Globus pallidus (tissue), 1 donor: ENCODE results near the gene TBC1D3B.
"Not testable (repeated sequence)": the region's sequence is repeated elsewhere in the genome, so short reads cannot be mapped to it uniquely, and the experiment has no call there.

Experiments
- DNase-seq: peaks from one replicate; pipeline ENCODE4 v3.0.0-alpha.2; 2015; ENCODE audit warnings: low spot score

TBC1D3B gene

GRCh38 chr17:36176536-36176935 lies at the start of gene TBC1D3B:
Gene TBC1D3B (minus strand): TSS chr17:36176636. CDS start chr17:36175050, 1,586 bp downstream.
- not testable (repeated sequence) for DNase-seq

GRCh38 chr17:36222967-36223366 lies 46.5 kb upstream of the TBC1D3B start:
- not testable (repeated sequence) for DNase-seq

GRCh38 chr17:36221581-36222100 lies 45.2 kb upstream of the TBC1D3B start:
- not testable (repeated sequence) for DNase-seq

GRCh38 chr17:36220737-36221580 lies 44.5 kb upstream of the TBC1D3B start:
- DNase-seq: not testable (repeated sequence)

- not testable (repeated sequence) for DNase-seq
Observed at GRCh38 chr17:36219556-36219955, 43.1 kb upstream of the TBC1D3B start.

GRCh38 chr17:36215406-36216308 lies 39.2 kb upstream of the TBC1D3B start:
- not testable (repeated sequence) for DNase-seq

GRCh38 chr17:36214918-36215317 lies 38.5 kb upstream of the TBC1D3B start:
- no peak for DNase-seq

- no peak for DNase-seq
Observed at GRCh38 chr17:36213695-36214094, 37.3 kb upstream of the TBC1D3B start.

- no peak for DNase-seq
Observed at GRCh38 chr17:36212966-36213365, 36.5 kb upstream of the TBC1D3B start.

- no peak for DNase-seq
Observed at GRCh38 chr17:36212272-36212605, 35.8 kb upstream of the TBC1D3B start.

- DNase-seq: not testable (repeated sequence)
Observed at GRCh38 chr17:36211484-36212271, 35.2 kb upstream of the TBC1D3B start.

GRCh38 chr17:36210439-36211211 lies 34.2 kb upstream of the TBC1D3B start, which contains the start of gene CCL4L2:
Gene CCL4L2 (plus strand): TSS chr17:36211063.
- DNase-seq: not testable (repeated sequence)

GRCh38 chr17:36209575-36209974 lies 33.1 kb upstream of the TBC1D3B start:
- no peak for DNase-seq

- DNase-seq: not testable (repeated sequence)
Observed at GRCh38 chr17:36207383-36207782, 30.9 kb upstream of the TBC1D3B start.

- not testable (repeated sequence) for DNase-seq
Observed at GRCh38 chr17:36206486-36206821, 30.0 kb upstream of the TBC1D3B start.

- DNase-seq: no peak
Observed at GRCh38 chr17:36205637-36206485, 29.4 kb upstream of the TBC1D3B start.

- DNase-seq: no peak
Observed at GRCh38 chr17:36204724-36205500, 28.5 kb upstream of the TBC1D3B start.

GRCh38 chr17:36203335-36203734 lies 26.9 kb upstream of the TBC1D3B start:
- DNase-seq: no peak

- DNase-seq: not testable (repeated sequence)
Observed at GRCh38 chr17:36201506-36201905, 25.1 kb upstream of the TBC1D3B start.
